Activated CD4-positive, alpha-beta T cell treated with anti-CD3 and anti-CD28 coated beads, Interleukin-2, amount 50 U/mL, for 4 hours (primary cell): ENCODE data around the gene PYM1.
"Not testable (repeated sequence)": the region's sequence is repeated elsewhere in the genome, so short reads cannot be mapped to it uniquely, and the experiment has no call there.

Experiments
- DNase-seq, 2 experiments: peaks; one replicate each; pipeline ENCODE4 v3.0.0-alpha.2; 2020

The PYM1 gene

GRCh38 chr12:55938826-55939501 lies 11.3 kb upstream of the PYM1 start:
- no peak for DNase-seq

DNA sequence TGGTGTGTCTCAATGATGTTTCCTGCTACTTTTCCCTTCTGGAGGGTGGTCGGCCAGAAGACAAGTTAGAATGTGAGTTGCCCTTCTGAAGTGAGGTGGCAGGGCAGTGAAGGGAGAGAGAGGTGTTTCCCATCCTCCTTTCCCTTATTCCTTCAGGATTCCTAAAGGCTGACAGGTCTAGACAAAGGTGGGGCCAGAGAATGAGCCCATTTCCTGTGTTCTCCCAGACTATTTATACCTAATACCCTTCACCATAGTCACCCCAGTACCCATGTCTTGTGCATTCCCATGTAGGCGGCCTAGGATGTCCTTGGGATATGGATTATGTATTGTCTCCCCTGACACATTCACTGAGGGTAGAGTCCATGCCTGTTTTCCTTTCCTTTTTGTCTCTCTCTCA lies 10.3 kb upstream of the PYM1 start:
- no peak for DNase-seq

DNA sequence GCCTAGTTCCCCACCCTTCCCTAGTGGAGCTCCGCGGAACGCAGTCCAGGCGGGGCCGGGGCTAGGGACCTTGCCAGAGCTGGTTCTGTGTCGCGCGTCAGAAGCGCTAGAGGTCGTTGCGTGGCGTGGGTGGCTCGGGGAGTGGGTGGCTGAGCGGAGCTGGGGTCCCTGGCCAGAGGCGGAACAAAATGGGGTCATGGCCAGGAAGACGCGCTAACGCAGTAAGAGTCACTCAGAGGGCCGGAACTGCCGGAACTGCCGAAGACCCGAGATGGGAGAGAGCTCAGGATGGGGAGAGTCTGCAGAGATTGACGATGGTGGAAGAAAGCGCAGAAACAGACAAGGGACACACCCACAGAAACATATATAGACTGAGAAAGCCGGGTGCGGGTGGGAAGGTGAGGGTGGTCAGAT lies 8.1 kb upstream of the PYM1 start:
- peak; percentile 36 for DNase-seq

- DNase-seq: no peak
Observed at GRCh38 chr12:55934773-55935172, 7.1 kb upstream of the PYM1 start.

GRCh38 chr12:55933799-55934742 lies 6.4 kb upstream of the PYM1 start:
- no peak for DNase-seq

GRCh38 chr12:55933169-55933798 lies 5.6 kb upstream of the PYM1 start:
- no peak for DNase-seq

GRCh38 chr12:55932551-55932910 lies 4.8 kb upstream of the PYM1 start:
- peak; percentile 45 to 50 for DNase-seq

DNA sequence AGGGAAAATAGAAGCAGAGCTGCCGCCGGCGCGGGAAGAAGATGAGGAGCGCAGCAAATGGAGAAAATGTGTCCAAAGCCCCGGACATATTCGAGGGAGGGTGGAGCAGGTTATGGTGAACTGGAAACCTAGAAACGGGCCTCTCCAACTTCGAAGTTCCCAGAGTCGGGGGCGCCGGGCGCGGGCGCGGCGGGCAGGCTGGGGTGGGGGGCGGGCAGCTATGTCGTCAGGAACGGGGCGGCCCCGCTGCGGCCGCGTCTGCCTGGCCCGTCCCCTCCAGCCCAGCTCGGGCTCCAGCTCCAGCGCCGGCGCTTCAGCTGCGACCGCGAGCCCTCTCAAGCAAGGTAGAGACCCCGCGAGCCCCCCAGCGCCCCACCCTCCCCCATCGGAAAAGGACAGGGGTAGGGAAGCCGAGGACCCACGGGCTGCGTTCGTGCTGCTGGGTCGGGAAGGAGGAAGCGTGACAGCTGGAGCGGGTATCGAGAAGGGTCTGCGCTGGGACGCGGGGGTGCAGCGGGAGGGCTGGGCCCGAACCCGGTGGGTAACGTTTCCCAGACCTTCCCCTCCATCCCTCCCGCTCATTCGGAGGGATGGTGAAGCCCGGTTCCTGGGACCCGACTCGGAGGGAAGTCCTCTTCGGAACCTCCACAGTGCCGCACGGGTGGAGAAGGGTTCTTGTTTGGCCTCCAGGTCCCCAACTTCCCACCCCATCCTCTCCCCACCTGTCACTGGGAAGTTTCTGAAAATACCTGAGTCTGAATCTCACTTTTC lies 4.3 kb upstream of the PYM1 start:
- DNase-seq: no peak

DNA sequence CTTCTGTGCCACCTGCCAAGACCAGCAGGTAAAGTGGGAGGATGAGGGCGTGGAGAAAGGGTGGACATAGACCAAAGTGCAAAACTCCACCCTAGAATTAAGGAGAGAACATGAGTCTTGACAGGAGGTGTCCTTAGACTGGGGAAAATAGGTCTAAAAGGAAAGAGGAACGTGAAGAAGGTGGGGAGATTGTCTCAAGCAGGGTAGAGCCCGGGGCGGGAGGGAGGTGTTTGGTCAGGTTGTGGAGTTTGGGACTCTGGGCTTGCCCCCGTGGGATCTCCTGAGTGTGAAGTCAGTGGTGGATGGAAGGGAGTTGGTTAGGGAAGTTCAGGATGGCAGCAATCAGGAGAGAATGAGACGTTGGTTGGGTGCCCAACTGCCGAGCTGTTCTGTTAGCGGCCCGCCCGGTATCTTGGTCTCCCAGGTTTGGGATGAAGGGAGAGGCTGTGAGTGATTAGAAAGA lies 3.7 kb upstream of the PYM1 start:
- DNase-seq: no peak

DNA sequence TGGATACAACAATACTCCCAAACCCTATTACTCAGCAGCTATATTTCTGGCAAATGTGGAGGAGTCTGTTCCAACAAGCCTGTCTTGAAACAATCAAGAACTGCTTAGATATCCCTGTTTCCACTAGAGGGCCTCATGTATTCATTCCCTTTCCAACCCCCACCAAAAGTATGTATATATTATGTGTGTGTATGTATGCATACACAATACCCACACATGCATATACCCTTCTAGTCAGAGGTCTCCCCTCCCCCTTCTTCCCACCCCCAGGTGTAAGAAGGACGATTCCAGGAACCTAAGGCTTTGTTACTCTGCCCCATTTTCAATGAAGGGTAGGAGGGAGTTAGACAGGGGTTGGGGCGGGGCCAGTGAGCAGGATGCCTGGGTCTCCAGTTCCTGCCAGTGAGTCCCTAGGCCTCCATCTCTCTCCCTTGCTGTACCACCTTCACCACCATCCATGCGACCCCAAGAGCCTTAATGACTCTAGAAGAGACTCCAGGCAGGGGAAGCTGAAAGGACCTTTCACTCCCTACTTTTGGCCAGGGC lies 3.1 kb upstream of the PYM1 start, which contains the start of gene DGKA:
Gene DGKA, plus strand, starts transcription at position 392 of the 546 bp plus-strand sequence. CDS start 5,342 bp downstream, outside the sequence.
- DNase-seq: peak; percentile 69 to 71

GRCh38 chr12:55929306-55929791 lies 1.7 kb upstream of the PYM1 start:
- DNase-seq: peak; percentile 70 to 77

- DNase-seq: peak; percentile 78 to 86
Observed at GRCh38 chr12:55926738-55927587, 731 bp downstream of the PYM1 start.

GRCh38 chr12:55925870-55926737 lies 1.6 kb downstream of the PYM1 start:
- DNase-seq: no peak

GRCh38 chr12:55925371-55925770 lies 2.3 kb downstream of the PYM1 start:
- DNase-seq: no peak

DNA sequence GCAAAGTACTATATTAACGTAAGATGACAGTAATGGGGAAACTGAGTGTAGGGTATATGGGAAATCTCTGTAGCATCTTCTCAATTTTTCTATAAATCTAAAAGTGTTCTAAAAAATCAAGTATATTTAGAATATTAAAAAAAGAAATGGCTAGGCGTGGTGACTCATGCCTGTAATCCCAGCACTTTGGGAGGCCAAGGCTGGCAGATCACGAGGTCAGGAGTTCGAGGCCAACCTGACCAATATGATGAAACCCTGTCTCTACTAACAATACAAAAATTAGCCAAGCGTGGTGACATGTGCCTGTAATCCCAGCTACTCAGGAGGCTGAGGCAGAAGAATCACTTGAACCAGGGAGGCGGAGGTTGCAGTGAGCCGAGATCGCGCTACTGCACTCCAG lies 4.0 kb downstream of the PYM1 start:
- DNase-seq: not testable (repeated sequence)

DNA sequence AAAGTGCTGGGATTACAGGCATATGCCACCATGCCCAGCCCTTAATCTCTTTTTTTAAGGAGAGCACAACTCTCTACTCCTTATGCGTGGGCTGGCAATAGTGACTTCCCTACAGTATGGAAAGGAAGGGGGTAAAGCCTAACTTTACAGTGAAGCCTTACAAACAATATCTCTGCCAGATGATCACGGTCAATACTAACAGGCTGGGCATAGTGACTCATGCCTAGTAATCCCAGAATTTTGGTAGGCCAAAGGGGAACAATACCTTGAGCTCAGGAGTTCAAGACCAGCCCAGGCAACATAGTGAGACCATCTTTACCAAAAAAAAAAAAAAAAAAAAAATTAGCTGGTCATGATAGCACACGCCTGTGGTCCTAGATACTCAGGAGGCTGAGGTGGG lies 5.6 kb downstream of the PYM1 start:
- DNase-seq: no peak

DNA sequence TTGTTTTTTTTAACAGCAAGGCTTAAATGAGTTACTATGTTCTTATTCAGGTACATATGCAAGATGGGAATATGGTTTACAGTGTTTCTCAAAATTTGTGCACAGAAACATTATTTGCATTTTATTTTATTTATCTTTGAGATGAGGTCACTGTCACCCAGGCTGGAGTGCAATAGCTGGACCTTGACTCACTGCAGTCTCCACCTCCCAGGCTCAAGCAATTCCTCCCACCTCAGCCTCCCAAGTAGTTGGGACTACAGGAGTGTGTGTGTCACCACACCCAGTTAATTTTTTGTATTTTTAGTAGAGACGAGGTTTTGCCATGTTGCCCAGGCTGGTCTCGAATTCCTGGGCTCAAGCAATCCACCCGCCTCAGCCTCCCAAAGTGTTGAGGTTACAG lies 8.7 kb downstream of the PYM1 start:
- DNase-seq: not testable (repeated sequence)

- DNase-seq: no peak
Observed at GRCh38 chr12:55915482-55915859, 12.2 kb downstream of the PYM1 start.

DNA sequence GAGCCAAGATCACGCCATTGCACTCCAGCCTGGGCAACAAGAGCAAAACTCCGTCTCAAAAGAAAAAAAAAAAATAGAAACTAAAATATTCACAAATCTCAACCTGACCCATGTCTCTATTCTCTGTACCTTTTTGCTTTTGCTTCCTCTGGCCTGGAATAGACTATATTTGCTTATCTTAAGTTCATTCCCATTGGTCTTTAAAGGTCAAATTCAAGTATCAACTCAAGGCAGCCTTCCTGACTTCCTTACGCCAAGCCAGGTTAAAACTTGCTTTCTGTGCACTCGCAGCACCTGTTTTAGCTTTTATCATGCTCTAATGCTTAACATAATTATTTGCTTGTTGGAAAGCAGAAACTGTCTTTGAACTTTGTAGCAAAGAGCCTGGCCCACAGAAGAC lies 14.8 kb downstream of the PYM1 start:
- DNase-seq: no peak

DNA sequence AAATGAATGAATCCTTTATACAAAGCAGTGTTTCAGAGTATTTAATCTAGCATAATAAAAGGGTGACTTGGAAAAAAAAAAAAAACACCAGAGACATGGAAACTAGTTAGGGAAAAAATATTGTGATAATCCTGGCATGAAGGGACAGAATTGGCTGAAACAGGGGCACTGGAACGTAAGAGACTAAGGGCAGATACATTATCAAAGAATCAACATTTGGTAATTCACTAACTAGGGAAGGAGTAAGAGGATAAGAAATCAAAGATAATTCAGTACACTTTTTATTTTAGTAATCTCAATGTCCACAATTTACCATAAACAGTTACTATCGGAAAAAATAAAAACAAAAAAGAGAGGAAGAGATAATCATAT lies 18.2 kb downstream of the PYM1 start:
- no peak for DNase-seq
